HepG2 (cell line): ENCODE measurements around the gene IGFLR1. TPM values are rescaled to one million over a fixed set of nuclear protein-coding genes. Genes with fewer than 3 reads are reported as not detected.
A peak's percentile ranks its signal among the peaks of the same experiment; 100 is the strongest.

Source experiments
- CHCHD3 ChIP-seq: sonication (generic); formaldehyde crosslinking; IDR thresholded peaks from 2 replicates; pipeline ENCODE4 v1.8.0; 2022; ENCODE audit warnings: mild to moderate bottlenecking, missing genetic modification reagents, moderate library complexity
- CREM ChIP-seq, 2 experiments: sonication (generic) in 1 of 2; formaldehyde crosslinking in 1 of 2; IDR thresholded peaks; 2 replicates each; pipeline versions ENCODE4 v1.4.0 to v1.6.1; 2016 to 2020; ENCODE audit warnings: antibody characterized with exemption in 1 of 2, mild to moderate bottlenecking in 1 of 2, missing genetic modification reagents in 1 of 2
- FOSL1 ChIP-seq: sonication (generic); formaldehyde crosslinking; IDR thresholded peaks from 2 replicates; pipeline ENCODE4 v1.9.0; 2021; ENCODE audit warnings: missing genetic modification reagents, borderline replicate concordance
- GATA4 ChIP-seq: sonication (generic); IDR thresholded peaks from 2 replicates; pipeline ENCODE4 v1.6.1; 2016; ENCODE audit warnings: antibody characterized with exemption, low read depth, borderline replicate concordance
- JUN ChIP-seq: sonication (generic); formaldehyde crosslinking; IDR thresholded peaks from 2 replicates; pipeline ENCODE4 v1.4.0; 2020; ENCODE audit warnings: mild to moderate bottlenecking, missing genetic modification reagents
- KMT2A ChIP-seq: sonication (generic); formaldehyde crosslinking; IDR thresholded peaks from 2 replicates; pipeline ENCODE4 v1.4.0; 2020; ENCODE audit warnings: missing genetic modification reagents
- MTA3 ChIP-seq: sonication (generic); formaldehyde crosslinking; IDR thresholded peaks from 2 replicates; pipeline ENCODE4 v1.4.0; 2020; ENCODE audit warnings: missing genetic modification reagents
- NCOA1 ChIP-seq: sonication (generic); formaldehyde crosslinking; IDR thresholded peaks from 2 replicates; pipeline ENCODE4 v1.9.0; 2021; ENCODE audit warnings: missing genetic modification reagents
- POLR2AphosphoS5 ChIP-seq: IDR thresholded peaks from 2 replicates; pipeline ENCODE4 v1.6.1; 2012; ENCODE audit warnings: low read depth, low read length
- PPARG ChIP-seq: conservative IDR thresholded peaks from 2 replicates; pipeline ENCODE4 v1.6.1; 2016; ENCODE audit warnings: missing biosample characterization, missing genetic modification reagents
- RARG ChIP-seq: sonication (generic); formaldehyde crosslinking; IDR thresholded peaks from 2 replicates; pipeline ENCODE4 v1.4.0; 2020; ENCODE audit warnings: low read depth, mild to moderate bottlenecking, missing genetic modification reagents
- RXRB ChIP-seq: IDR thresholded peaks from 2 replicates; pipeline ENCODE4 v1.6.1; 2016; ENCODE audit warnings: borderline replicate concordance, missing genetic modification reagents, missing compliant biosample characterization
- TBP ChIP-seq: sonication (generic); formaldehyde crosslinking; IDR thresholded peaks from 2 replicates; pipeline ENCODE4 v1.5.0; 2020; ENCODE audit warnings: missing genetic modification reagents
- ZBTB1 ChIP-seq: sonication (generic); formaldehyde crosslinking; IDR thresholded peaks from 2 replicates; pipeline ENCODE4 v1.4.0; 2020; ENCODE audit warnings: missing genetic modification reagents, borderline replicate concordance
- ZNF451 ChIP-seq: sonication (generic); formaldehyde crosslinking; IDR thresholded peaks from 2 replicates; pipeline ENCODE4 v1.5.0; 2020; ENCODE audit warnings: mild to moderate bottlenecking, missing genetic modification reagents
- ZNF556 ChIP-seq: sonication (generic); formaldehyde crosslinking; IDR thresholded peaks from 2 replicates; pipeline ENCODE4 v1.4.0; 2020; ENCODE audit warnings: mild to moderate bottlenecking, missing genetic modification reagents, borderline replicate concordance
- ZNF605 ChIP-seq: sonication (generic); formaldehyde crosslinking; IDR thresholded peaks from 2 replicates; pipeline ENCODE4 v1.8.0; 2022; ENCODE audit warnings: mild to moderate bottlenecking, missing genetic modification reagents
- ZNF761 ChIP-seq: sonication (generic); formaldehyde crosslinking; conservative IDR thresholded peaks from 2 replicates; pipeline ENCODE4 v1.4.0; 2020; ENCODE audit warnings: mild to moderate bottlenecking, missing genetic modification reagents
- ZNF766 ChIP-seq: sonication (generic); formaldehyde crosslinking; IDR thresholded peaks from 2 replicates; pipeline ENCODE4 v1.5.0; 2020; ENCODE audit warnings: missing genetic modification reagents, borderline replicate concordance
- ZNF768 ChIP-seq: sonication (generic); formaldehyde crosslinking; IDR thresholded peaks from 2 replicates; pipeline ENCODE4 v1.4.0; 2020; ENCODE audit warnings: missing genetic modification reagents
- polyA plus RNA-seq, 8 experiments: library from polyadenylated mRNA; depleted of rRNA in 3 of 8; stranded (reverse) in 7 of 8; unstranded in 1 of 8; fragments of >200 nt; fragmentation: Illumina TruSeq in 4 of 8; extraction: Trizol in 4 of 8; gene quantifications; 2 replicates each; pipeline versions ENCODE4 v1.2.1 to v1.2.3, GENCODE V29; 2011 to 2016; ENCODE audit warnings: low read depth in 4 of 8, missing spikeins in 1 of 8, mixed read lengths in 1 of 8; ENCODE audit not compliant: insufficient read depth in 1 of 8
- total RNA-seq, 5 experiments: library from RNA; depleted of rRNA; stranded (reverse); fragments of >200 nt; fragmentation: Illumina TruSeq; extraction: Trizol; gene quantifications; 2 replicates each; pipeline ENCODE4 v1.2.3, GENCODE V29; 2016; ENCODE audit warnings: low read depth in 1 of 5
- TF ChIP-seq, protein P1 (sequence below): sonication (generic); formaldehyde crosslinking; IDR thresholded peaks from 2 replicates; pipeline ENCODE4 v1.4.0; 2020; ENCODE audit warnings: missing genetic modification reagents
- TF ChIP-seq, protein P2 (sequence below): IDR thresholded peaks from 2 replicates; pipeline ENCODE4 v1.6.1; 2012; ENCODE audit warnings: inconsistent platforms
- TF ChIP-seq, protein P3 (sequence below): IDR thresholded peaks from 2 replicates; pipeline ENCODE4 v1.6.1; 2016; ENCODE audit warnings: missing biosample characterization, missing genetic modification reagents, low read depth
- TF ChIP-seq, protein P4 (sequence below): sonication (generic); formaldehyde crosslinking; IDR thresholded peaks from 2 replicates; pipeline ENCODE4 v1.5.0; 2020; ENCODE audit warnings: missing genetic modification reagents

IGFLR1 gene
- total and polyA plus RNA-seq, 2 of the 13 experiments (the other 11 are each of a cell fraction or from before 2014, with no cell fraction given) = 5.4 to 8.9 TPM

DNA sequence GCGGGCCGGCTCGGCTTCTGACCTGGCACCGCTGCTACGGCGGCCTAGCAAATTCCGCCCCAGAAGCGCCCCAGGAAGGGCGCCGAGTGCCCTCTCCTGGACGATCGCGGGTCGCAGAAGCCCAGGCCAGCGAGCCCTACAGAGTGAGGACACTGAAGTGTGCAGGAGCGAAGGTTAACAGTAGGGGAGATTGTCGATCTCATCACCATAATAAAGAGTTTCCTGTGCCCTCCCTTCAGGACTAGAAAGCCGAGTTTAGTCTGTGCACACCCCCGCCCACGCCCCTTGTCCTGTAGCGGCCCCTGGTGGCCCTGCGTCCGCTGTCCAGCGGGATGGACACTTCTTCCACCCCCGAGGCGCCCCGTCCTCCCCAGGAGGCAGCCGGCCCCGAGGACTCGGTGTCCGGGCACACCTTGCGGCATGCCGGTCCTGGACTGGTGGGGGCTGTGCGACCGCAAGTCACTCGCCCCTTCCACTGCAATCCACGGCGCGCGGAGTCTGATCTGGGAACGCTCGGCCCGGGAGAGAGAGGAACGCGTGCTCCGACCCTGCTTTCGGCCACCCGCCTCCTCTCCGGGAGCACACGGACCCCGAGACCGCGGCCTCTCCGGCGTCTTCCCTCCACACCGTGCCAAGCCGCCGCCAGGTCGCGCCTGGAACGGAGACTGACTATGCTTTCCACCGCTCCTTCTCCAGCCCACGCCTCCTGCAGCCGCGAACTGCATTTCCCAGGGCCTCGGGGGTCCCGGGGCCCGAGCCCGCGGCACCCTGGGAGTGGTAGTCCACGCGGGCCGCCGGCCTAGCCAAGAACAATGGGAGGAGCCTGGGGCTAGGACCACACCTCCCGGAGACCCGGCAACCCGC lies 25.2 kb downstream of the IGFLR1 start (continued):
- TF ChIP-seq, protein P1, sequence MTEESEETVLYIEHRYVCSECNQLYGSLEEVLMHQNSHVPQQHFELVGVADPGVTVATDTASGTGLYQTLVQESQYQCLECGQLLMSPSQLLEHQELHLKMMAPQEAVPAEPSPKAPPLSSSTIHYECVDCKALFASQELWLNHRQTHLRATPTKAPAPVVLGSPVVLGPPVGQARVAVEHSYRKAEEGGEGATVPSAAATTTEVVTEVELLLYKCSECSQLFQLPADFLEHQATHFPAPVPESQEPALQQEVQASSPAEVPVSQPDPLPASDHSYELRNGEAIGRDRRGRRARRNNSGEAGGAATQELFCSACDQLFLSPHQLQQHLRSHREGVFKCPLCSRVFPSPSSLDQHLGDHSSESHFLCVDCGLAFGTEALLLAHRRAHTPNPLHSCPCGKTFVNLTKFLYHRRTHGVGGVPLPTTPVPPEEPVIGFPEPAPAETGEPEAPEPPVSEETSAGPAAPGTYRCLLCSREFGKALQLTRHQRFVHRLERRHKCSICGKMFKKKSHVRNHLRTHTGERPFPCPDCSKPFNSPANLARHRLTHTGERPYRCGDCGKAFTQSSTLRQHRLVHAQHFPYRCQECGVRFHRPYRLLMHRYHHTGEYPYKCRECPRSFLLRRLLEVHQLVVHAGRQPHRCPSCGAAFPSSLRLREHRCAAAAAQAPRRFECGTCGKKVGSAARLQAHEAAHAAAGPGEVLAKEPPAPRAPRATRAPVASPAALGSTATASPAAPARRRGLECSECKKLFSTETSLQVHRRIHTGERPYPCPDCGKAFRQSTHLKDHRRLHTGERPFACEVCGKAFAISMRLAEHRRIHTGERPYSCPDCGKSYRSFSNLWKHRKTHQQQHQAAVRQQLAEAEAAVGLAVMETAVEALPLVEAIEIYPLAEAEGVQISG (CRISPR knock-in tag) = peak; percentile 93
- TF ChIP-seq ZNF761 (CRISPR knock-in tag) = peak; percentile 56; the same call in 1 of the 2 replicates
- no peak for TF ChIP-seq ZNF605 (CRISPR knock-in tag)
- TF ChIP-seq RXRB = peak; percentile 31; the same call in 1 of the 2 replicates
- 0 out of 2 replicates have a peak, but pooled peaks have one; percentile 43 for TF ChIP-seq RARG
- TF ChIP-seq GATA4 = no peak
- TF ChIP-seq, protein P2, sequence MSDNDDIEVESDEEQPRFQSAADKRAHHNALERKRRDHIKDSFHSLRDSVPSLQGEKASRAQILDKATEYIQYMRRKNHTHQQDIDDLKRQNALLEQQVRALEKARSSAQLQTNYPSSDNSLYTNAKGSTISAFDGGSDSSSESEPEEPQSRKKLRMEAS = peak; percentile 36
- TF ChIP-seq NCOA1 (CRISPR knock-in tag) = 0 out of 2 replicates have a peak, but pooled peaks have one; percentile 22
- no peak for TF ChIP-seq FOSL1 (CRISPR knock-in tag)
- no peak for TF ChIP-seq JUN (CRISPR knock-in tag)
- no peak; the same call in 1 of the 2 replicates for TF ChIP-seq ZNF451 (CRISPR knock-in tag)
- peak; percentile 63; the same call in 1 of the 2 replicates for TF ChIP-seq TBP (CRISPR knock-in tag)
- TF ChIP-seq, protein P3, sequence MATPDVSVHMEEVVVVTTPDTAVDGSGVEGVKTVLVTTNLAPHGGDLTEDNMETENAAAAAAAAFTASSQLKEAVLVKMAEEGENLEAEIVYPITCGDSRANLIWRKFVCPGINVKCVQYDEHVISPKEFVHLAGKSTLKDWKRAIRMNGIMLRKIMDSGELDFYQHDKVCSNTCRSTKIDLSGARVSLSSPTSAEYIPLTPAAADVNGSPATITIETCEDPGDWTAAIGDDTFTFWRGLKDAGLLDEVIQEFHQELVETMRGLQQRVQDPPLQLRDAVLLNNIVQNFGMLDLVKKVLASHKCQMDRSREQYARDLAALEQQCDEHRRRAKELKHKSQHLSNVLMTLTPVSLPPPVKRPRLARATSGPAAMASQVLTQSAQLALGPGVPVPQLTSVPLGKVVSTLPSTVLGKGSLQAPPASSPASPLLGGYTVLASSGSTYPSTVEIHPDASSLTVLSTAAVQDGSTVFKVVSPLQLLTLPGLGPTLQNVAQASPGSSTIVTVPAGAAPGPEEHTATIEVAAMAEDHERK = 0 out of 2 replicates have a peak, but pooled peaks have one; percentile 57
- no peak for TF ChIP-seq ZNF556 (CRISPR knock-in tag)
- TF ChIP-seq, protein P4, sequence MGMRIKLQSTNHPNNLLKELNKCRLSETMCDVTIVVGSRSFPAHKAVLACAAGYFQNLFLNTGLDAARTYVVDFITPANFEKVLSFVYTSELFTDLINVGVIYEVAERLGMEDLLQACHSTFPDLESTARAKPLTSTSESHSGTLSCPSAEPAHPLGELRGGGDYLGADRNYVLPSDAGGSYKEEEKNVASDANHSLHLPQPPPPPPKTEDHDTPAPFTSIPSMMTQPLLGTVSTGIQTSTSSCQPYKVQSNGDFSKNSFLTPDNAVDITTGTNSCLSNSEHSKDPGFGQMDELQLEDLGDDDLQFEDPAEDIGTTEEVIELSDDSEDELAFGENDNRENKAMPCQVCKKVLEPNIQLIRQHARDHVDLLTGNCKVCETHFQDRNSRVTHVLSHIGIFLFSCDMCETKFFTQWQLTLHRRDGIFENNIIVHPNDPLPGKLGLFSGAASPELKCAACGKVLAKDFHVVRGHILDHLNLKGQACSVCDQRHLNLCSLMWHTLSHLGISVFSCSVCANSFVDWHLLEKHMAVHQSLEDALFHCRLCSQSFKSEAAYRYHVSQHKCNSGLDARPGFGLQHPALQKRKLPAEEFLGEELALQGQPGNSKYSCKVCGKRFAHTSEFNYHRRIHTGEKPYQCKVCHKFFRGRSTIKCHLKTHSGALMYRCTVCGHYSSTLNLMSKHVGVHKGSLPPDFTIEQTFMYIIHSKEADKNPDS (CRISPR knock-in tag) = no peak
- peak; percentile 97 for TF ChIP-seq CREM (IDR thresholded peaks at IDR 0.05)
- no peak for TF ChIP-seq CREM (CRISPR knock-in tag; IDR thresholded peaks at IDR 0.05)
- peak; percentile 62; the same call in 1 of the 2 replicates for TF ChIP-seq ZNF766 (CRISPR knock-in tag)
- peak; percentile 54; the same call in 1 of the 2 replicates for TF ChIP-seq POLR2AphosphoS5
- no peak for TF ChIP-seq MTA3 (CRISPR knock-in tag)
- TF ChIP-seq CHCHD3 (CRISPR knock-in tag) = 0 out of 2 replicates have a peak, but pooled peaks have one; percentile 68
- peak; percentile 19; the same call in 1 of the 2 replicates for TF ChIP-seq ZNF768 (CRISPR knock-in tag)
- TF ChIP-seq ZBTB1 (CRISPR knock-in tag) = no peak
- TF ChIP-seq KMT2A = peak; percentile 30
- 0 out of 2 replicates have a peak, but pooled peaks have one; percentile 19 for TF ChIP-seq PPARG (CRISPR knock-in tag)
